Stimulated activated CD4-positive, alpha-beta T cell treated with anti-CD3 and anti-CD28 coated beads, Interleukin-4, amount 100 ng/mL, for 48 hours (primary cell): ENCODE measurements around the gene ZCCHC24.
A peak's percentile ranks its signal among the peaks of the same experiment; 100 is the strongest.

ENCODE experiments used
- DNase-seq, 2 donors: peaks; one replicate each; pipeline ENCODE4 v3.0.0-alpha.2; 2020; ENCODE audit warnings: low read depth in 2 of 2

Gene ZCCHC24

GRCh38 chr10:79446758-79447084 is 1.3 kb upstream of the ZCCHC24 start:
- DNase-seq: no peak

- DNase-seq: no peak
Measured at GRCh38 chr10:79445977-79446757, 743 bp upstream of the ZCCHC24 start.

GRCh38 chr10:79444199-79445119 is 965 bp downstream of the ZCCHC24 start:
- DNase-seq: peak in 1 of 2 donors; percentile 24

GRCh38 chr10:79443338-79444198 is 1.9 kb downstream of the ZCCHC24 start:
- DNase-seq: no peak

- no peak for DNase-seq
Measured at GRCh38 chr10:79442171-79443040, 3.0 kb downstream of the ZCCHC24 start.

- DNase-seq: no peak
Measured at GRCh38 chr10:79441433-79441832, 4.0 kb downstream of the ZCCHC24 start.

GRCh38 chr10:79440281-79440680 is 5.1 kb downstream of the ZCCHC24 start:
- DNase-seq: no peak

GRCh38 chr10:79438699-79439085 is 6.7 kb downstream of the ZCCHC24 start:
- no peak for DNase-seq

- DNase-seq: no peak
Measured at GRCh38 chr10:79438021-79438698, 7.3 kb downstream of the ZCCHC24 start.

- no peak for DNase-seq
Measured at GRCh38 chr10:79437111-79437814, 8.2 kb downstream of the ZCCHC24 start.

GRCh38 chr10:79436850-79437103 is 8.6 kb downstream of the ZCCHC24 start:
- DNase-seq: no peak

- no peak for DNase-seq
Measured at GRCh38 chr10:79436066-79436849, 9.2 kb downstream of the ZCCHC24 start.

GRCh38 chr10:79435271-79436065 is 10.0 kb downstream of the ZCCHC24 start:
- DNase-seq: no peak

GRCh38 chr10:79434821-79435251 is 10.6 kb downstream of the ZCCHC24 start:
- DNase-seq: no peak

GRCh38 chr10:79434223-79434687 is 11.2 kb downstream of the ZCCHC24 start:
- DNase-seq: no peak

GRCh38 chr10:79433324-79434222 is 11.9 kb downstream of the ZCCHC24 start:
- DNase-seq: no peak
